Breast epithelium (tissue), 3 donors: Measurements from ENCODE around the gene PTPRN2.

Experiments
- CTCF ChIP-seq, 3 donors: fragments of 450-650 bp; IDR thresholded peaks; one replicate each; pipeline ENCODE4 v1.5.1; 2016 to 2017; ENCODE audit warnings: antibody characterized with exemption in 3 of 3, mild to moderate bottlenecking in 3 of 3, moderate library complexity in 3 of 3
- POLR2A ChIP-seq: fragments of 450-650 bp; IDR thresholded peaks from one replicate; pipeline ENCODE4 v1.6.1; 2016; ENCODE audit warnings: antibody characterized with exemption, mild to moderate bottlenecking, moderate library complexity

GRCh38 chr7:157514306-157514705, 1073.3 kb downstream of the PTPRN2 start:
- TF ChIP-seq CTCF (IDR thresholded peaks at IDR 0.05): no peak
- no peak for TF ChIP-seq POLR2A
